Activated CD4-positive, alpha-beta T cell treated with anti-CD3 and anti-CD28 coated beads for 4 hours (primary cell): ENCODE results near the gene STAT5B.

Source experiments
- DNase-seq, 2 donors: peaks; one replicate each; pipeline ENCODE4 v3.0.0-alpha.2; 2020

The STAT5B gene

DNA sequence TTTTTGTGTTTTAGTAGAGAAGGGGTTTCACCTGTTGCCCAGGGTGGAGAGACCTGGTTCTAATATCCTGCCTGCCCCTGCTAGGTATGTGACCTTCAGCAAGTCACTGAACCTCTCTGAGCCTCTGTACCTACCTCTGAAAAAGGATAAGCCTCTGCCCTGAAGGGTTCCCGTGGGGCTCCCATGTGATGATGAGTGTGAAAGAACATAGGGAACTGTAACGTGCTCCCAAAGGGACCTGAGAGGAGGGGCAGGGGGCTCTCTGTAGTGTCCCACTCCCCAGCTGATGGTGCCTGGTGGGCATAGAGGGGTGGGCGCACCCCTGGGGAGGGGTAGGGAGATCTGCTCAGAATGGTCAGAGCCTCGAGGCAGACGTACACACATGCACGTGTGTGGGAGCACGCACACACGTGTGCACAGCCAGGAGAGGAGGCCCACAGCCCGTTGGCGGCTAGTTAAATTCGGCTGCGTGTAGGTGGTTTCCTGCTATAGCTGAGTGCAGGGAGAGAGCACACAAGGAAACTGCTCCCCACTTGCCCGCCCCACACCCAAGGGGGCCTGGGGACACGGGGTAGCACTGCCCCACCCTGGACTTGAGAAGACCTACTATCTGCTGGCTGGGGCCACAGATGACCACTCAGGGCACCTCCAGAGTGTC lies 101.9 kb downstream of the STAT5B start:
- no peak for DNase-seq

GRCh38 chr17:42171831-42172230 lies 104.4 kb downstream of the STAT5B start:
- no peak for DNase-seq

GRCh38 chr17:42169351-42169750 lies 106.8 kb downstream of the STAT5B start:
- DNase-seq: no peak

GRCh38 chr17:42167807-42168206 lies 108.4 kb downstream of the STAT5B start:
- DNase-seq: no peak

GRCh38 chr17:42166196-42166763 lies 109.9 kb downstream of the STAT5B start:
- no peak for DNase-seq

DNA sequence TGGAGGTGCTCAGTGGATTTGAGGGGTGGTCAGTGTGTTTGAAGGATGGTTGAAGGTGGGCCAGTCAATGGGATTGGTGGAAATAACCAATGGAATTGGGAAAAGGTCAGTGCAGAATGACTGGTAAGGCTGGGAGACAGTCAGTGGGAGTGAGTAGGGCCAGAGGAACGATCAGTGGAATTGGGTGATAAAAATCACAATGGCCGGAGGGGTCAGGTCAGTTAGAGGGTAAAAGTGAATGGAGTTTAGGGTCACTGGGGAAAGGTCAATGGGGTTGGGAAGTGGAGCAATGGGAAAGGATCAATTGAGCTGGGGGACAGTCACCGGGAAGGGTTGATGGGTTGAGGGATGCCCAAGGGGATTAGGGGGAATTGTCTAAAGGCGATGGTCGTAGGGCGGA lies 110.4 kb downstream of the STAT5B start:
- DNase-seq: no peak

DNA sequence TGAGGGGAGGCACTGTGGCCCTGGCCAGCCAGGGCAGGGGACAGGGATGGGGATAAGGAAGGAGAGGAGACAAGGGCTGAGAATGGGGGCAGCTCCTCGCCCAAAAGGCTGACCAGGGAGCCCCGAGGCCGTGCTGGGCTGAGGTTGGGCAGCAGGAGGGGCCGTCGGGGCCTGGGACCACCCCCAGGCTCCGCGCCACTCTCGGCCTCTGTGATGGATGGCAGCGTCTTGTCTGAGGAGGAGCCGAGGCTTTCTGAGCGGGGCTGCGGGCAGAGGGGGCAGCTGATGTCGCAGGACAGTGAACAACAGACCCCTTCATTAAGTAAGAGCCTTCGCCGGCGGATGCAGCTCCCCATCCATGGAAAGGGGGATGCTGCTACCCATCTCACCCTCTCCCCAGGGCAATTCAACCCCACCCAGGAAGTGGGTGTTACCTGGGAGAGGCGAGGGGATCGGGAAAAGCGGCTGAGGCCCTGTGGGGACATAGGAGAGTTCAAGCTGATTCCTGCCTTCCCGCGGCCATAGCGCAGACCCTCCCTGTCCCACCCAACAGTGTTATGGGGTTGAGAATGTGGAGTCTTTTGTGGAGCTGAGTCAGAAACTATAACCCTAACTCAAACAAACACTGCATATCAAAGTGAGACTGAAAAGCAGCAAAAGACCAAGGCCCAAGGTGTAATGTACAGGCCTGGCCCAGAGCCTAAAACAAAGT lies 112.3 kb downstream of the STAT5B start:
- no peak for DNase-seq

GRCh38 chr17:42163113-42163512 lies 113.1 kb downstream of the STAT5B start:
- peak; percentile 23 to 31 for DNase-seq

DNA sequence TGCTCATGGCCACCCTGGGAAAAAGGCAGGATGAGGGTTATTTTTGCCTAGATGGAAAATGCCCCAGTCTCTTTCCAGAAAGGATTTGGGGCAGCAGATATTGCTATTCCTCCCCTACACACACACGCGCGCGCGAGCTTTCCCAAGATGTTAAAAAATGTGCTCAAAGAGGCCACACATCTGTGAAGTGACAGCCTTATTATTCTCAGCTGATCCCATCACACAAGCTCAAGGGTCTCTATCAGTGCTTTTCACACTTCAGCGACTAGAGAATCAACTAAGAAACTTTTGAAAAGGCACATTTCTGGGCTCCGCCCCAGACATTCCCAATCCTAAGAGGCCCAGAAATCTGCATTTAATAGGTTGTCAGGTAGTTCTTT lies 115.7 kb downstream of the STAT5B start:
- DNase-seq: no peak

DNA sequence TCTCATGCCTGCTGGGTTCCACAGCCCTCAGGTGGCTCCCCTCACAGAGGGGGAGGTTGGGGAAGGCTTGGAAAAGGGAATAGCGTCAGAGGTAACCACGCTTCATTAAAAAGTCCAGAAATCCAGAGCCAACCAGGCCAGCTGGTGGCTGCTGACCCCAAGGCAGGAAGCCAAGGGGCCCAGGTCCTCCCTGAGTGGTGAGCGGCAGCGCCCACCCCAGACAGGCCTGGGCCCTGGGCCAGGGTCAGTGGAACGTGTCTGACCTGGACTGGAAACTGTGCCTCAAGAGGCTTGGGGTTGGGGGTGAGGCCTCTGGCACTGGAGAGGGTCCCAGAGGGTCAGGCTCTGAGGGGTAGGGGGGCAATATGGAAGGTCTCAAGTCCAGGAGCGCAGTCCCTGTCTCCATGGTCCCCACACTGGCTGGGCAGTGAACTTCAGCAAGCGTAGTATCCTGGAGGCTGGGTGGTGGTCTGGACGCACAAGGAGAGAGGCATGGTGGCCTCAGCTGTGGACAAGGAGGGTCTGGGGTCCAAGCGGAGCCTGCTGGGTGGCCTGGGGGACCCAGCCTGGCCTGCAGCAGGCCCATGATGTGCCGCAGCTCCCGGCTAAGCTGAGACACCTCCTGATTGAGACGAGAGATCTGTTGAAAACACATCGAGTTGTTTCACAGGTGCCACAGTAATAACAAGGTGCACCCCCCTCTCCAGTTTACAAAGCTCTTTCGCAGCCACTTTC lies 116.2 kb downstream of the STAT5B start:
- no peak for DNase-seq

- DNase-seq: no peak
Observed at GRCh38 chr17:42155614-42156045, 120.6 kb downstream of the STAT5B start.

GRCh38 chr17:42153919-42154742 lies 122.1 kb downstream of the STAT5B start:
- no peak for DNase-seq
